ENCODE data around the gene PDE8B. TPM values are rescaled to one million over a fixed set of nuclear protein-coding genes. Genes with fewer than 3 reads are reported as not detected.
"Not testable (repeated sequence)": the region's sequence is repeated elsewhere in the genome, so short reads cannot be mapped to it uniquely, and the experiment has no call there.

The PDE8B gene
- total and polyA plus RNA-seq, 2 experiments from 2014 or later = 0.45 to 0.91 TPM

DNA sequence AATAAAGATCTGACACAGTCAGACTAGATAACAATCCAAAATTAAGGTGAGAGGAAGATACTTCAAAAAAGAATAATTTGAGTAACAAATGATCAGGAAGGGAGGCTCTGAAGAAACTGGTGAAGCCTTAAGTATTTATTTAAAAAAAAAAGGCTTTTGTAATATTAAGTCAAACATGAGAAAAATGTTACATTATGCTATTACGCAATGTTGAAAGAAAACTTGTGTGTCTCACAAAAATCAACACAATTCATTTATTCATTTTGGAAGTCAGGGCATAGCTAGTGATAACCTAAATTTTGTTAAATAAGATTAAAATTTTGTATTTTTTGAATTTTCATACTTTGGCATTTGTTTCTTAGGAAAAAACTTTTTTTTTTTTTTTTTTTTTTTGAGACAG lies 253.4 kb downstream of the PDE8B start:
- ATAC-seq = no peak

GRCh38 chr5:77468875-77469274 lies 258.4 kb downstream of the PDE8B start:
- DNase-seq (ENCODE audit: low spot score); H3K4me1 Mint-ChIP-seq; H3K79me2 ChIP-seq (replicated peaks; ENCODE audit: insufficient read depth); H3K27ac ChIP-seq (ENCODE audit: low read depth); H3K4me1 ChIP-seq (ENCODE audit: insufficient read depth); H3K9me3 Mint-ChIP-seq; H3K4me2 ChIP-seq; H4K20me1 ChIP-seq (replicated peaks; ENCODE audit: insufficient read depth); H3K36me3 ChIP-seq (ENCODE audit: insufficient read depth); H3F3A ChIP-seq (replicated peaks; ENCODE audit: low read depth); H3K27me3 ChIP-seq (ENCODE audit: insufficient read depth); H3K4me3 ChIP-seq; H3K27me3 Mint-ChIP-seq (ENCODE audit: insufficient read depth, low read depth, poor library complexity); H2AFZ ChIP-seq; H3K4me3 Mint-ChIP-seq; H3K27ac Mint-ChIP-seq; ATAC-seq; H3K9me2 ChIP-seq (ENCODE audit: insufficient read depth): not testable (repeated sequence)
- H3K36me3 Mint-ChIP-seq (ENCODE audit: low read depth) = peaks cover 15% of the 10 kb centered on the region; the same call in 2 of the 3 replicates

More for the DNA sequence above, 253.4 kb downstream of the PDE8B start:
- Mint-ChIP-seq H3K27ac (no peak overlapping the region), H3K4me1 (no peaks in the 10 kb centered on the region), H3K27me3 (ENCODE audit: insufficient read depth, low read depth, poor library complexity) (peaks cover 3% of the 10 kb centered on the region), H3K9me3 (no peaks in the 10 kb centered on the region), H3K36me3 (ENCODE audit: low read depth) (peaks cover 3% of the 10 kb centered on the region; the same call in 2 of the 3 replicates), H3K4me3 (no peak overlapping the region)
- 0 out of 2 replicates have a peak, but pooled peaks cover 3% of the 10 kb centered on the region for H4K20me1 ChIP-seq (replicated peaks; ENCODE audit: insufficient read depth)
- no peak for DNase-seq (ENCODE audit: low spot score)
- H2AFZ ChIP-seq = no peak overlapping the region
- no peaks in the 10 kb centered on the region for H3K9me2 ChIP-seq (ENCODE audit: insufficient read depth)
- H3K79me2 ChIP-seq (replicated peaks; ENCODE audit: insufficient read depth) = no peaks in the 10 kb centered on the region; the same call in none of the 2 replicates
- H3K27ac ChIP-seq (ENCODE audit: low read depth) = no peak overlapping the region
- H3K4me3 ChIP-seq = no peak overlapping the region
- H3F3A ChIP-seq (replicated peaks; ENCODE audit: low read depth) = no peaks in the 10 kb centered on the region
- no peaks in the 10 kb centered on the region for H3K27me3 ChIP-seq (ENCODE audit: insufficient read depth)
- H3K4me1 ChIP-seq (ENCODE audit: insufficient read depth) = no peaks in the 10 kb centered on the region
- H3K36me3 ChIP-seq (ENCODE audit: insufficient read depth) = no peaks in the 10 kb centered on the region; the same call in 1 of the 2 replicates
- no peak for TF ChIP-seq EZH2phosphoT487 (IDR thresholded peaks at IDR 0.05; ENCODE audit: unreplicated experiment)
- no peak for TF ChIP-seq ZNF331 (CRISPR knock-in tag; IDR thresholded peaks at IDR 0.05; ENCODE audit: low read depth)
- no peak for TF ChIP-seq CTCF (conservative IDR thresholded peaks at IDR 0.05; ENCODE audit: low read depth in 2 of 2)
- H3K4me2 ChIP-seq = no peak overlapping the region

- H3K27me3 Mint-ChIP-seq (ENCODE audit: insufficient read depth, low read depth, poor library complexity); H3K4me3 Mint-ChIP-seq; H3K27ac ChIP-seq (ENCODE audit: low read depth); H3K27me3 ChIP-seq (ENCODE audit: insufficient read depth); H3K27ac Mint-ChIP-seq; H3K9me2 ChIP-seq (ENCODE audit: insufficient read depth); H3K4me1 Mint-ChIP-seq; ATAC-seq; DNase-seq (ENCODE audit: low spot score); H3K79me2 ChIP-seq (replicated peaks; ENCODE audit: insufficient read depth); H2AFZ ChIP-seq; H3K4me1 ChIP-seq (ENCODE audit: insufficient read depth); H3K36me3 ChIP-seq (ENCODE audit: insufficient read depth); H3K4me3 ChIP-seq; H4K20me1 ChIP-seq (replicated peaks; ENCODE audit: insufficient read depth); H3F3A ChIP-seq (replicated peaks; ENCODE audit: low read depth); H3K4me2 ChIP-seq: not testable (repeated sequence)
- peaks cover 43% of the 10 kb centered on the region for H3K36me3 Mint-ChIP-seq (ENCODE audit: low read depth)
- peaks cover 30% of the 10 kb centered on the region; the same call in 2 of the 3 replicates for H3K9me3 Mint-ChIP-seq
These were observed 264.6 kb downstream of the PDE8B start for GRCh38 chr5:77475041-77475440.

Other genes starting within 250 kb of the PDE8B start
- 20.7 and 24.4 TPM in 2 replicates for gene AGGF1, start 180.3 kb upstream of the PDE8B start, total RNA-seq (2014; rRNA removed; shearing (Covaris generic))
- gene AGGF1, start 180.3 kb upstream of the PDE8B start, polyA plus RNA-seq (2016; fragmentation: Nextera tagmentation; extraction: Ambion mirVana) = 26.3 and 27.5 TPM in 2 replicates
- 8.0 and 9.3 TPM in 2 replicates for gene ZBED3, start 123.4 kb upstream of the PDE8B start, total RNA-seq (2014; rRNA removed; shearing (Covaris generic))
- gene ZBED3, start 123.4 kb upstream of the PDE8B start, polyA plus RNA-seq (2016; fragmentation: Nextera tagmentation; extraction: Ambion mirVana) = 4.2 and 6.4 TPM in 2 replicates

All from GM23338 (cell line).